IMR-90 (cell line): ENCODE measurements around the gene SLCO2B1. TPM values are rescaled to one million over a fixed set of nuclear protein-coding genes. Genes with fewer than 3 reads are reported as not detected.

ENCODE experiments used
- ATAC-seq: fragments of 200-7000 bp; cut with Tn5 transposase; 2 replicates; pipeline ENCODE4 v1.9.1; 2020; ENCODE audit warnings: low read depth, mild to moderate bottlenecking, moderate library complexity
- BruUV-seq: library from RNA; stranded (reverse); fragments of 400-500 nt; replicated peaks from 2 replicates; lab custom pipeline; 2021; lab: Mats Ljungman, UMichigan
- CTCF ChIA-PET: fragments of 300-600 bp; formaldehyde crosslinking; extraction: SDS; loops from one replicate; lab custom pipeline; 2021; ENCODE audit warnings: antibody characterized with exemption; lab: Yijun Ruan, JAX
- POLR2A ChIA-PET: fragments of 300-600 bp; sonication (Branson Sonifier 250); formaldehyde crosslinking; loops from one replicate; lab custom pipeline; 2022; ENCODE audit warnings: antibody characterized with exemption; ENCODE audit not compliant: unreplicated experiment; lab: Charles Lee
- DNase-seq: peaks from one replicate; pipeline ENCODE4 v3.0.0; 2013
- H2AFZ ChIP-seq: replicated peaks from 2 replicates; pipeline ENCODE3; 2013; ENCODE audit warnings: low read length, mild to moderate bottlenecking; ENCODE audit not compliant: poor library complexity
- H2AK5ac ChIP-seq: 2 replicates; pipeline ENCODE4 v1.6.1; 2013; ENCODE audit warnings: low read depth, low read length, inconsistent platforms
- H2AK9ac ChIP-seq: replicated peaks from 2 replicates; pipeline ENCODE3; 2013; ENCODE audit warnings: mild to moderate bottlenecking, low read depth, low read length, moderate library complexity; ENCODE audit not compliant: poor library complexity
- H2BK120ac ChIP-seq: 2 replicates; pipeline ENCODE4 v1.6.1; 2013; ENCODE audit warnings: low read depth, low read length, inconsistent platforms
- H2BK15ac ChIP-seq: 3 replicates; pipeline ENCODE4 v1.6.1; 2013; ENCODE audit warnings: low read depth, low read length, inconsistent platforms
- H2BK20ac ChIP-seq: 2 replicates; pipeline ENCODE4 v1.6.1; 2013; ENCODE audit warnings: low read depth, mild to moderate bottlenecking, inconsistent platforms, low read length, moderate library complexity
- H2BK5ac ChIP-seq: 2 replicates; pipeline ENCODE4 v1.6.1; 2013; ENCODE audit warnings: mild to moderate bottlenecking, low read depth, low read length, inconsistent platforms; ENCODE audit not compliant: poor library complexity, severe bottlenecking
- H3K14ac ChIP-seq: replicated peaks from 2 replicates; pipeline ENCODE4 v1.6.1; 2013; ENCODE audit warnings: low read depth, low read length, inconsistent platforms
- H3K18ac ChIP-seq: 2 replicates; pipeline ENCODE4 v1.6.1; 2013; ENCODE audit warnings: low read depth, low read length, control low read depth
- H3K23ac ChIP-seq: 2 replicates; pipeline ENCODE4 v1.6.1; 2013; ENCODE audit warnings: low read depth, low read length, inconsistent platforms
- H3K27ac ChIP-seq: 2 replicates; pipeline ENCODE4 v1.5.1; 2013; ENCODE audit warnings: mild to moderate bottlenecking, control low read depth, low read length; ENCODE audit not compliant: insufficient read depth
- H3K27me3 ChIP-seq: 2 replicates; pipeline ENCODE4 v1.6.1; 2013; ENCODE audit warnings: low read length; ENCODE audit not compliant: control insufficient read depth, insufficient read depth
- H3K36me3 ChIP-seq: 2 replicates; pipeline ENCODE4 v1.6.1; 2013; ENCODE audit warnings: low read length, mixed read lengths; ENCODE audit not compliant: control insufficient read depth, insufficient read depth
- H3K4ac ChIP-seq: 2 replicates; pipeline ENCODE4 v1.6.1; 2013; ENCODE audit warnings: low read depth, low read length, inconsistent platforms
- H3K4me1 ChIP-seq: 2 replicates; pipeline ENCODE4 v1.6.1; 2013; ENCODE audit warnings: low read length, mixed read lengths; ENCODE audit not compliant: control insufficient read depth, insufficient read depth
- H3K4me2 ChIP-seq: 2 replicates; pipeline ENCODE4 v1.6.1; 2013; ENCODE audit warnings: low read depth, mild to moderate bottlenecking, control low read depth, low read length, moderate library complexity
- H3K4me3 ChIP-seq: 2 replicates; pipeline ENCODE4 v1.5.1; 2013; ENCODE audit warnings: low read depth, mild to moderate bottlenecking, control low read depth, low read length, moderate library complexity; ENCODE audit not compliant: insufficient read depth
- H3K56ac ChIP-seq: 2 replicates; pipeline ENCODE4 v1.6.1; 2013; ENCODE audit warnings: low read length, inconsistent platforms; ENCODE audit not compliant: insufficient read depth; ENCODE audit errors: extremely low read depth
- H3K79me1 ChIP-seq, 2 experiments: 2 replicates each; pipeline ENCODE4 v1.6.1; 2013; ENCODE audit warnings: low read length in 2 of 2, inconsistent platforms in 1 of 2, low read depth in 1 of 2
- H3K9ac ChIP-seq: 2 replicates; pipeline ENCODE4 v1.6.1; 2013; ENCODE audit warnings: low read depth, low read length, control low read depth
- H3K9me1 ChIP-seq: 2 replicates; pipeline ENCODE4 v1.6.1; 2013; ENCODE audit warnings: low read length, inconsistent platforms; ENCODE audit not compliant: insufficient read depth
- H3K9me3 ChIP-seq: 2 replicates; pipeline ENCODE4 v1.6.1; 2013; ENCODE audit warnings: low read length; ENCODE audit not compliant: control insufficient read depth, insufficient read depth
- H4K20me1 ChIP-seq: 2 replicates; pipeline ENCODE4 v1.6.1; 2013; ENCODE audit warnings: low read length, inconsistent platforms; ENCODE audit not compliant: insufficient read depth
- H4K5ac ChIP-seq: 2 replicates; pipeline ENCODE4 v1.6.1; 2013; ENCODE audit warnings: mild to moderate bottlenecking, low read depth, low read length, control low read depth
- H4K8ac ChIP-seq, 2 experiments: 2 replicates each; pipeline ENCODE4 v1.6.1; 2013; ENCODE audit warnings: low read depth in 2 of 2, low read length in 2 of 2, control low read depth in 1 of 2, inconsistent platforms in 1 of 2
- H4K91ac ChIP-seq: 2 replicates; pipeline ENCODE4 v1.6.1; 2013; ENCODE audit warnings: low read depth, low read length, inconsistent platforms; ENCODE audit not compliant: insufficient read depth
- BHLHE40 ChIP-seq: fragments of 150-350 bp; IDR thresholded peaks from 2 replicates; pipeline ENCODE4 v1.6.1; 2016; ENCODE audit warnings: mild to moderate bottlenecking, low read depth, low read length
- CEBPB ChIP-seq: IDR thresholded peaks from 2 replicates; pipeline ENCODE4 v1.6.1; 2012; ENCODE audit warnings: low read depth, low read length, improper control_type of control experiment
- CHD1 ChIP-seq: IDR thresholded peaks from 2 replicates; pipeline ENCODE4 v1.6.1; 2012; ENCODE audit warnings: low read depth, low read length, improper control_type of control experiment
- FOS ChIP-seq: fragments of 150-350 bp; IDR thresholded peaks from 2 replicates; pipeline ENCODE4 v1.6.1; 2016; ENCODE audit warnings: low read depth, low read length
- MAFK ChIP-seq: IDR thresholded peaks from 2 replicates; pipeline ENCODE4 v1.6.1; 2012; ENCODE audit warnings: low read depth, low read length, improper control_type of control experiment
- MAZ ChIP-seq: IDR thresholded peaks from 2 replicates; pipeline ENCODE4 v1.6.1; 2012; ENCODE audit warnings: low read depth, mild to moderate bottlenecking, low read length, improper control_type of control experiment, moderate library complexity, borderline replicate concordance
- MXI1 ChIP-seq: IDR thresholded peaks from 2 replicates; pipeline ENCODE4 v1.6.1; 2012; ENCODE audit warnings: low read depth, mild to moderate bottlenecking, low read length, moderate library complexity, borderline replicate concordance
- NFE2L2 ChIP-seq: fragments of 150-350 bp; IDR thresholded peaks from 2 replicates; pipeline ENCODE4 v1.6.1; 2016; ENCODE audit warnings: low read depth, mild to moderate bottlenecking, low read length
- POLR2A ChIP-seq: IDR thresholded peaks from 2 replicates; pipeline ENCODE4 v1.6.1; 2012; ENCODE audit warnings: mild to moderate bottlenecking, low read depth, low read length
- RAD21 ChIP-seq: IDR thresholded peaks from 2 replicates; pipeline ENCODE4 v1.6.1; 2012; ENCODE audit warnings: low read length, improper control_type of control experiment
- RCOR1 ChIP-seq: IDR thresholded peaks from 2 replicates; pipeline ENCODE4 v1.6.1; 2012; ENCODE audit warnings: mild to moderate bottlenecking, low read length, improper control_type of control experiment; ENCODE audit not compliant: insufficient replicate concordance
- RFX5 ChIP-seq: IDR thresholded peaks from 2 replicates; pipeline ENCODE4 v1.8.0; 2012; ENCODE audit warnings: low read depth, mild to moderate bottlenecking, low read length, moderate library complexity
- SMC3 ChIP-seq: fragments of 150-350 bp; IDR thresholded peaks from 2 replicates; pipeline ENCODE4 v1.6.1; 2016; ENCODE audit warnings: low read depth, mild to moderate bottlenecking, antibody characterized with exemption, low read length, moderate library complexity
- WGBS, 2 experiments: methylation state at CpG; one replicate each; pipeline versions ENCODE4 v1.1.5 to v1.1.7; 2013; ENCODE audit warnings: missing lambda C conversion rate in 2 of 2; ENCODE audit not compliant: insufficient read length in 1 of 2; ENCODE audit errors: extremely low coverage in 2 of 2; 5-methylcytosine and 5-hydroxymethylcytosine counted together
- dilution Hi-C: fragments of 300-500 bp; cut with HindIII; formaldehyde crosslinking; loops from one replicate; pipeline ENCODE4 v1.14.3; 2018; ENCODE audit warnings: low sequenced_read_pairs; ENCODE audit not compliant: unreplicated experiment
- in situ Hi-C: fragments of 300-500 bp; cut with MboI; formaldehyde crosslinking; loops from 3 replicates; pipeline ENCODE4 v1.14.3; 2019; ENCODE audit warnings: low sequenced_read_pairs, inconsistent platforms, mixed read lengths
- intact Hi-C: fragments of 100-400 bp; cut with micrococcal nuclease; formaldehyde crosslinking; loops from 2 replicates; pipeline ENCODE4 v1.10.0; 2022
- polyA plus RNA-seq, 3 experiments: library from polyadenylated mRNA; depleted of rRNA; stranded (reverse); fragments of >200 nt; gene quantifications; 2 replicates each; pipeline ENCODE4 v1.2.3, GENCODE V29; 2012; ENCODE audit warnings: low replicate concordance in 1 of 3
- total RNA-seq: library from RNA; depleted of rRNA; stranded (reverse); fragments of >200 nt; gene quantifications from 2 replicates; pipeline ENCODE4 v1.2.3, GENCODE V29; 2012
- TF ChIP-seq, protein P1 (sequence below): conservative IDR thresholded peaks from 2 replicates; pipeline ENCODE4 v1.5.1; 2012; ENCODE audit warnings: mild to moderate bottlenecking, low read depth, low read length, improper control_type of control experiment
- TF ChIP-seq, protein P2 (sequence below): fragments of 150-350 bp; IDR thresholded peaks from 2 replicates; pipeline ENCODE4 v1.6.1; 2017; ENCODE audit warnings: mild to moderate bottlenecking, antibody characterized with exemption, low read length, low read depth

SLCO2B1 gene
- total and polyA plus RNA-seq, 2 of the 4 experiments (the other 2 are of a cell fraction), result not detected

DNA sequence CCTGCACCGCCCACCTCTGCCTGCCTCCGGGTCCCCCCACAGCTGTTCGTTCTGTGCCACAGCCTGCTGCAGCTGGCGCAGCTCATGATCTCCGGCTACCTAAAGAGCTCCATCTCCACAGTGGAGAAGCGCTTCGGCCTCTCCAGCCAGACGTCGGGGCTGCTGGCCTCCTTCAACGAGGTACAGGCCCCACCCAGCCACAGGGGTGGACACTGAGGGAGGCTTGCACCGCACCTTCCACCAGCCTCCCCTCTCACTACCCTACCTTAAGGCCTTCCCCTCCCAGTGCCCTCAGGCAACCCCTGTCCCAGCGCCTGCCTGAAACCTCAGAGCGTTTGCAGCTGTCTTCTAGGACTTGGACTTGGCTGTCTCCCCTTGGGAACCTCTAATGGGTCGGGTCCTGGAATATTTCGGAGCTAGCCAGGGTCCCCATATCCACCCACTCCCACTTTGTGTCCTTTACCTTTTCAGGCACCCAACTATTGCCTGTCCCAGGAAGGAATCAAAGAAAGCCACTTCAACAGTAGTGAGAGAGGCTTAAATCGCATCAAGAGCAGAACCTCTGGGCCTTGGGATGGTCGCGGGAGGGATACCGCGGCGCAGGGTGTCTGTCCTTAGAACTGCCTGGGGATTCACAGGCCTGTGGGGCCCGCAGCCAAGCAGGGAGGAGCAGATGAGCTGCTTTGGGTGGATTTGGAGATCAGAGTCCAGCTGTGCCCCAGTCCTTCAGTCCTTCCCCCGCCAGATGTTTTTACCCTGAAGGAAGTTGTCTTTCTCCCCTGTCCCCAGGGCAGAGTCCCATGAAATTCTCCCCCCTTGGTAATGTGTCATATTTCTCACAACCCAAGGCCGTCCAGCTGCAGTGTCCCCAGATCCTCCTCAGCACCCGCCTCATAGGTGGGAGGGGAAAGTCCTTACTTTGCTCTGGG is 13.3 kb downstream of the SLCO2B1 start:
- 43% methylated on average over 9 of the region's 25 CpGs; no CpG with 5 or more reads in 1 of the 2 experiments for WGBS, 2 experiments
- dilution Hi-C loops, result no loop called here
- ChIA-PET POLR2A (no interaction called here), CTCF (interaction anchor here (0.5 to 0.6 kb wide), 2 partner anchors 18 to 26 kb away, joined by 3 read pairs; no protein-coding TSS in a partner anchor)
- Histone ChIP-seq H3K4ac (no peak overlapping the region), H2BK20ac (no peak overlapping the region), H3K4me1 (no peaks in the 10 kb centered on the region), H3K4me3 (no peak overlapping the region), H3K27ac (no peak overlapping the region), H3K18ac (no peak overlapping the region), H4K91ac (no peak overlapping the region), H3K9me3 (peaks cover 2% of the 10 kb centered on the region; the same call in 1 of the 2 replicates), H2BK120ac (no peak overlapping the region), H3K79me1 (no peaks in the 10 kb centered on the region), H3K14ac (no peak overlapping the region), H2AK5ac (no peak overlapping the region), H2BK5ac (no peak overlapping the region), H3K56ac (no peak overlapping the region), H3K36me3 (no peaks in the 10 kb centered on the region), H4K5ac (no peak overlapping the region), H3K9ac (no peak overlapping the region), H2BK15ac (no peak overlapping the region), H4K8ac (no peak overlapping the region), H3K27me3 (peaks cover 59% of the 10 kb centered on the region), H3K23ac (no peak overlapping the region), H2AFZ (peak overlapping the region; percentile 32), H3K4me2 (no peak overlapping the region), H3K9me1 (no peaks in the 10 kb centered on the region; the same call in 1 of the 2 replicates), H4K20me1 (no peaks in the 10 kb centered on the region), H2AK9ac (no peak overlapping the region)
- DNase-seq (no peak), ATAC-seq (no peak)
- intact Hi-C loops, result no loop called here
- in situ Hi-C loops, result no loop called here
- no TSS peak for BruUV-seq
- TF ChIP-seq CHD1 (no peak), RFX5 (no peak), RCOR1 (no peak), BHLHE40 (no peak), MAZ (no peak), NFE2L2 (no peak), SMC3 (no peak), MXI1 (no peak), POLR2A (no peak), CEBPB (no peak), MAFK (no peak), FOS (no peak), RAD21 (no peak)
- TF ChIP-seq, protein P1, sequence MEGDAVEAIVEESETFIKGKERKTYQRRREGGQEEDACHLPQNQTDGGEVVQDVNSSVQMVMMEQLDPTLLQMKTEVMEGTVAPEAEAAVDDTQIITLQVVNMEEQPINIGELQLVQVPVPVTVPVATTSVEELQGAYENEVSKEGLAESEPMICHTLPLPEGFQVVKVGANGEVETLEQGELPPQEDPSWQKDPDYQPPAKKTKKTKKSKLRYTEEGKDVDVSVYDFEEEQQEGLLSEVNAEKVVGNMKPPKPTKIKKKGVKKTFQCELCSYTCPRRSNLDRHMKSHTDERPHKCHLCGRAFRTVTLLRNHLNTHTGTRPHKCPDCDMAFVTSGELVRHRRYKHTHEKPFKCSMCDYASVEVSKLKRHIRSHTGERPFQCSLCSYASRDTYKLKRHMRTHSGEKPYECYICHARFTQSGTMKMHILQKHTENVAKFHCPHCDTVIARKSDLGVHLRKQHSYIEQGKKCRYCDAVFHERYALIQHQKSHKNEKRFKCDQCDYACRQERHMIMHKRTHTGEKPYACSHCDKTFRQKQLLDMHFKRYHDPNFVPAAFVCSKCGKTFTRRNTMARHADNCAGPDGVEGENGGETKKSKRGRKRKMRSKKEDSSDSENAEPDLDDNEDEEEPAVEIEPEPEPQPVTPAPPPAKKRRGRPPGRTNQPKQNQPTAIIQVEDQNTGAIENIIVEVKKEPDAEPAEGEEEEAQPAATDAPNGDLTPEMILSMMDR, result no peak
- TF ChIP-seq, protein P2, sequence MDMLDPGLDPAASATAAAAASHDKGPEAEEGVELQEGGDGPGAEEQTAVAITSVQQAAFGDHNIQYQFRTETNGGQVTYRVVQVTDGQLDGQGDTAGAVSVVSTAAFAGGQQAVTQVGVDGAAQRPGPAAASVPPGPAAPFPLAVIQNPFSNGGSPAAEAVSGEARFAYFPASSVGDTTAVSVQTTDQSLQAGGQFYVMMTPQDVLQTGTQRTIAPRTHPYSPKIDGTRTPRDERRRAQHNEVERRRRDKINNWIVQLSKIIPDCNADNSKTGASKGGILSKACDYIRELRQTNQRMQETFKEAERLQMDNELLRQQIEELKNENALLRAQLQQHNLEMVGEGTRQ, result no peak
